ENCODE data around the gene SCAPER.

SCAPER gene

DNA sequence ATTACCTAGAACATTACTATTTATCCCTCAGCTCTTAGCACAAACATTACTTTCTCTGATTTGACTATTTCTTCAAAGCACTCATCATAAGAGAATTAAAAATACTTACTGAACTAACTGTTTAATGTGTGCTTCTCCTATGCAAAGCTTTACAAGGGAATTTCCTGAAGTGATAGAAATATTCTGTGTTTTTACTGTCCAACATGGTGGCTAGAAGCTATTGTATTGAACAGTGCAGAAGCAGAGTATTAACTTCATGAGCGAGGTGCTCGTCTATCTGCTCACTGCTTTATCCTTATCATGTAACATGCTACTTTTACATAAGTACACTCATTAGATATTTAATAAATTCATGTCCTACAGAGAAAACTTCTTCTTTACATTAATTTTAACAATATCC lies 329.5 kb downstream of the SCAPER start:
- no peak for TF ChIP-seq GABPA (IDR thresholded peaks at IDR 0.05; ENCODE audit: low read depth)
- no peak for TF ChIP-seq CTCF (IDR thresholded peaks at IDR 0.05; ENCODE audit: insufficient read depth, low read length)
- no peak for TF ChIP-seq POLR2AphosphoS5 (IDR thresholded peaks at IDR 0.05; ENCODE audit: low read depth)
- TF ChIP-seq, protein P1, sequence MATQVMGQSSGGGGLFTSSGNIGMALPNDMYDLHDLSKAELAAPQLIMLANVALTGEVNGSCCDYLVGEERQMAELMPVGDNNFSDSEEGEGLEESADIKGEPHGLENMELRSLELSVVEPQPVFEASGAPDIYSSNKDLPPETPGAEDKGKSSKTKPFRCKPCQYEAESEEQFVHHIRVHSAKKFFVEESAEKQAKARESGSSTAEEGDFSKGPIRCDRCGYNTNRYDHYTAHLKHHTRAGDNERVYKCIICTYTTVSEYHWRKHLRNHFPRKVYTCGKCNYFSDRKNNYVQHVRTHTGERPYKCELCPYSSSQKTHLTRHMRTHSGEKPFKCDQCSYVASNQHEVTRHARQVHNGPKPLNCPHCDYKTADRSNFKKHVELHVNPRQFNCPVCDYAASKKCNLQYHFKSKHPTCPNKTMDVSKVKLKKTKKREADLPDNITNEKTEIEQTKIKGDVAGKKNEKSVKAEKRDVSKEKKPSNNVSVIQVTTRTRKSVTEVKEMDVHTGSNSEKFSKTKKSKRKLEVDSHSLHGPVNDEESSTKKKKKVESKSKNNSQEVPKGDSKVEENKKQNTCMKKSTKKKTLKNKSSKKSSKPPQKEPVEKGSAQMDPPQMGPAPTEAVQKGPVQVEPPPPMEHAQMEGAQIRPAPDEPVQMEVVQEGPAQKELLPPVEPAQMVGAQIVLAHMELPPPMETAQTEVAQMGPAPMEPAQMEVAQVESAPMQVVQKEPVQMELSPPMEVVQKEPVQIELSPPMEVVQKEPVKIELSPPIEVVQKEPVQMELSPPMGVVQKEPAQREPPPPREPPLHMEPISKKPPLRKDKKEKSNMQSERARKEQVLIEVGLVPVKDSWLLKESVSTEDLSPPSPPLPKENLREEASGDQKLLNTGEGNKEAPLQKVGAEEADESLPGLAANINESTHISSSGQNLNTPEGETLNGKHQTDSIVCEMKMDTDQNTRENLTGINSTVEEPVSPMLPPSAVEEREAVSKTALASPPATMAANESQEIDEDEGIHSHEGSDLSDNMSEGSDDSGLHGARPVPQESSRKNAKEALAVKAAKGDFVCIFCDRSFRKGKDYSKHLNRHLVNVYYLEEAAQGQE (IDR thresholded peaks at IDR 0.05; ENCODE audit: insufficient replicate concordance, low read depth): no peak
- TF ChIP-seq SPI1 (IDR thresholded peaks at IDR 0.05; ENCODE audit: borderline replicate concordance, low read depth): no peak
- Histone ChIP-seq H3K4me3 (replicated peaks; ENCODE audit: insufficient read depth, low read length) (no peak overlapping the region), H3K27me3 (ENCODE audit: insufficient read depth, poor library complexity, severe bottlenecking) (no peaks in the 10 kb centered on the region), H3K27ac (replicated peaks) (no peak overlapping the region)
- DNase-seq (ENCODE audit: low read depth in 1 of 2, low spot score in 1 of 2): no peak

DNA sequence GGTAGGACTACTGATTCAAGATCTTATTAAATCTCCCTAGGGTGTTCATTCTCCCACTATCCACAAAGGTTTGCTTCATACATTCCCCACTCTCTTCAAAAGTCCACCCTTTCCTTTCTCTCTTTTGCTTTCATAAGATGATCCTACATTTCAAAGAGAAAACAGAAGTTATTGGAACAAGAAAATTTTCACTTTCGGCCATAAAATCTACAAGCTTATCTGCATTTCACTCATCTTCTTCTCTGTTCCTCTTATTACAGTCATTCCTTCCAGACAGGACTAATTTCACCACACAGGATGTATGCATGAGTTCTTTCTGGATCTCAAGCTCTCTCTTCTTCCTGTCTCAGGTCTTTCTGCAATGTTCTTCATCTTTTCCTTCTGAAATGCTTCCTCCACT lies 329.9 kb downstream of the SCAPER start:
- no peaks in the 10 kb centered on the region for H3K27me3 ChIP-seq (ENCODE audit: insufficient read depth, poor library complexity, severe bottlenecking)
- H3K4me3 ChIP-seq (replicated peaks; ENCODE audit: insufficient read depth, low read length): no peak overlapping the region
- no peak for DNase-seq (ENCODE audit: low read depth in 1 of 2, low spot score in 1 of 2)
- TF ChIP-seq, protein P1 (IDR thresholded peaks at IDR 0.05; ENCODE audit: insufficient replicate concordance, low read depth): no peak
- TF ChIP-seq POLR2AphosphoS5 (IDR thresholded peaks at IDR 0.05; ENCODE audit: low read depth): no peak
- TF ChIP-seq GABPA (IDR thresholded peaks at IDR 0.05; ENCODE audit: low read depth): no peak
- no peak for TF ChIP-seq SPI1 (IDR thresholded peaks at IDR 0.05; ENCODE audit: borderline replicate concordance, low read depth)
- no peak for TF ChIP-seq CTCF (IDR thresholded peaks at IDR 0.05; ENCODE audit: insufficient read depth, low read length)
- no peak overlapping the region for H3K27ac ChIP-seq (replicated peaks)

DNA sequence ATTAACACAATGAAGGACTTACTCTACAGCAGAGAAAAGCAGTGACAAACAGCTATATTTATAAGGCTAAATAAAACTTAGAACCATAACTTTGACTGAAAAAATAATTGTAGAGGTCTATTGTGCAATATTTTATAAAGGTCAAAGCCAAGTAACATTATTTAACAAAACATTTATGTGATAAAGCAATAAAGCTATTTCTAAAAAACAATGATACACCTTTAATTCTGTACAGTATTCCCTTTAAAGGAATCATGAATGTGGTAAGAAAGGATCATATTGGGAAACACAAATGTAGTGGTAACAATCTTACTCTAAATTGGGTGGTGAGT lies 332.2 kb downstream of the SCAPER start:
- Histone ChIP-seq H3K27me3 (ENCODE audit: insufficient read depth, poor library complexity, severe bottlenecking) (no peaks in the 10 kb centered on the region), H3K27ac (replicated peaks) (no peak overlapping the region), H3K4me3 (replicated peaks; ENCODE audit: insufficient read depth, low read length) (no peak overlapping the region)
- no peak for DNase-seq (ENCODE audit: low read depth in 1 of 2, low spot score in 1 of 2)
- TF ChIP-seq, protein P1 (IDR thresholded peaks at IDR 0.05; ENCODE audit: insufficient replicate concordance, low read depth): no peak
- TF ChIP-seq GABPA (IDR thresholded peaks at IDR 0.05; ENCODE audit: low read depth): no peak
- no peak for TF ChIP-seq CTCF (IDR thresholded peaks at IDR 0.05; ENCODE audit: insufficient read depth, low read length)
- TF ChIP-seq SPI1 (IDR thresholded peaks at IDR 0.05; ENCODE audit: borderline replicate concordance, low read depth): no peak
- no peak for TF ChIP-seq POLR2AphosphoS5 (IDR thresholded peaks at IDR 0.05; ENCODE audit: low read depth)

Measured in HL-60 (cell line).